Upper lobe of right lung (tissue), 1 donor: Measurements from ENCODE around the gene MORF4L2. TPM values are rescaled to one million over a fixed set of nuclear protein-coding genes. Genes with fewer than 3 reads are reported as not detected.
"Not testable (repeated sequence)": the region's sequence is repeated elsewhere in the genome, so short reads cannot be mapped to it uniquely, and the experiment has no call there.

ENCODE experiments used
- ATAC-seq: fragments of 200-7000 bp; cut with Tn5 transposase; one replicate; pipeline ENCODE4 v1.9.1; 2020; ENCODE audit warnings: mild to moderate bottlenecking, moderate library complexity
- DNase-seq: peaks from one replicate; pipeline ENCODE4 v3.0.0-alpha.2; 2020
- H3K27ac ChIP-seq: fragments of 200-600 bp; one replicate; pipeline ENCODE4 v1.8.0; 2022
- H3K27me3 ChIP-seq: fragments of 200-600 bp; one replicate; pipeline ENCODE4 v1.8.0; 2022; ENCODE audit warnings: mild to moderate bottlenecking
- H3K36me3 ChIP-seq: fragments of 200-600 bp; one replicate; pipeline ENCODE4 v1.8.0; 2022
- H3K4me1 ChIP-seq: fragments of 200-600 bp; one replicate; pipeline ENCODE4 v1.8.0; 2022
- H3K4me3 ChIP-seq: fragments of 200-600 bp; one replicate; pipeline ENCODE4 v1.8.0; 2022; ENCODE audit warnings: mild to moderate bottlenecking
- H3K9me3 ChIP-seq: fragments of 200-600 bp; one replicate; pipeline ENCODE4 v1.8.0; 2022
- intact Hi-C: fragments of 100-400 bp; cut with DNase I; formaldehyde crosslinking; loops from one replicate; pipeline ENCODE4 v1.11.0; 2022
- total RNA-seq: library from RNA; stranded (reverse); fragmentation: NEBNext Ultra II Directional; extraction: Animal tissue kit (Norgen Biotek cat#: 25700); gene quantifications from one replicate; pipeline ENCODE4 v1.2.1, GENCODE V29; 2021
- TF ChIP-seq, protein P1 (sequence below): fragments of 200-600 bp; IDR thresholded peaks from one replicate; pipeline ENCODE4 v1.8.0; 2022; ENCODE audit warnings: antibody characterized with exemption
- donor health status: DM: no; HTN: yes; CAD: no; lungs with severe emphysema.

MORF4L2 gene
- total RNA-seq, 1 donor from 2014 or later: 185 TPM

DNA sequence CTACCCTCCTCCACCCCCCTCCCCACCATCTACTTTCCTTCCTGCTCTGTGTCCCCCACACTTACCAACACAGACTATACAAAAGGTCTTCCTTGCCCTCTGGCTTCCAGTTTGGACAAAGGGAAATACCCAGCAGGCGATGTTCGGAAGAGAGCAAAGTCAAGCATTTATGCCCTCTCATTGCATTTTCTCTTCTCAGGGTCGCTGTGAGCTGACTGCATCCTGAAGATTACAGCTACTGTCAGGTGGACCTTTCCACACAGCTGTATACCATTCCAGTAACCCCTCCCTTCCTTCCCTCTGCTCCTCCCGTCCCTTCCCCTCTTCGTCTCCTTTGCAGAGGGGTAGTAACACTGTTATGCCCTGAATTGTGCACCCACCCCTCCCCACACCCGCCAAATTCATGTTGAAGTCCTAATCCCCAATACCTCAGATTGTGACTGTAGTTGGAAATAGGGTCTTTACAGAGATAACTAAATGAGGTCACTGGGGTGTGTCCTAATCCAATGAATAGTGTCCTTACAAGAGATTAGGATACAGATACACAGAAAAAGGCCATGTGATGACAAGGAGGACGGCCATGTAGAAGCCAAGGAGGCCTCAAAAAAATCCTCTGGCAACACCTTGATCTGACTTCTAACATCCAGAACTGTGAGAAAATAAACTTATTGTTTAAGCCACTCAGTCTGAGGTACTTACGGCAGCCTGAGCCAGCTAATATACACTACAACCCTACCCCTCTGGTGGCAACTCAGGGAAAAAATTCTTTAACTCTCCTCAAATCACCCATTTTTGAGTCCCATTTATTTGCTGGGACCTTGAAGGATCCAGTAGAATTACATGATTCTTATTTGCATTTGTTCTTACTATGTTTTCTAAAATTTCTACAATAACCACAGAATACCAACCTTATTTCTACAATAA lies 11.7 kb downstream of the MORF4L2 start:
- intact Hi-C loops: no loop called here
- H3K36me3 ChIP-seq: peaks cover 39% of the 10 kb centered on the region
- DNase-seq (no peak), ATAC-seq (no peak)
- H3K4me1 ChIP-seq: no peaks in the 10 kb centered on the region
- no peak overlapping the region for H3K27ac ChIP-seq
- H3K9me3 ChIP-seq: no peaks in the 10 kb centered on the region
- H3K27me3 ChIP-seq: no peaks in the 10 kb centered on the region
- TF ChIP-seq, protein P1, sequence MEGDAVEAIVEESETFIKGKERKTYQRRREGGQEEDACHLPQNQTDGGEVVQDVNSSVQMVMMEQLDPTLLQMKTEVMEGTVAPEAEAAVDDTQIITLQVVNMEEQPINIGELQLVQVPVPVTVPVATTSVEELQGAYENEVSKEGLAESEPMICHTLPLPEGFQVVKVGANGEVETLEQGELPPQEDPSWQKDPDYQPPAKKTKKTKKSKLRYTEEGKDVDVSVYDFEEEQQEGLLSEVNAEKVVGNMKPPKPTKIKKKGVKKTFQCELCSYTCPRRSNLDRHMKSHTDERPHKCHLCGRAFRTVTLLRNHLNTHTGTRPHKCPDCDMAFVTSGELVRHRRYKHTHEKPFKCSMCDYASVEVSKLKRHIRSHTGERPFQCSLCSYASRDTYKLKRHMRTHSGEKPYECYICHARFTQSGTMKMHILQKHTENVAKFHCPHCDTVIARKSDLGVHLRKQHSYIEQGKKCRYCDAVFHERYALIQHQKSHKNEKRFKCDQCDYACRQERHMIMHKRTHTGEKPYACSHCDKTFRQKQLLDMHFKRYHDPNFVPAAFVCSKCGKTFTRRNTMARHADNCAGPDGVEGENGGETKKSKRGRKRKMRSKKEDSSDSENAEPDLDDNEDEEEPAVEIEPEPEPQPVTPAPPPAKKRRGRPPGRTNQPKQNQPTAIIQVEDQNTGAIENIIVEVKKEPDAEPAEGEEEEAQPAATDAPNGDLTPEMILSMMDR: no peak
- H3K4me3 ChIP-seq: no peak overlapping the region

DNA sequence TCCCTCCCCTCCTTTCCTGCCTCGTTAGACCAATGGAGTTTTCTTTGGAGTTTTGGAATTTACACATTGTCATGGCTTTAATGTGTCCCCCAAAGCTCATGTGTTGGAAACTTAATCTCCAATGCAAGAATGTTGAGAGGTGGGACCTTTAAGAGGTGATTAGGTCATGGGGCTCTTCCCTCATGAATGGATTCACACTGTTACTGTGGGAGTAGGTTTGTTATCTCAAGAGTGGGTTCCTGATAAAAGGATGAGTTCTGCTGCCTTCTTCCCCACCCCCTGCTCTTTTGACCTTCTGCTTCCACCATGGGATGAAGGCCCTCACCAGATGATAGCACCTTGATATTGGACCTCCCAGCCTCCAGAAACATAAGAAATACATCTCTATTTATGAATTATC lies 16.8 kb downstream of the MORF4L2 start:
- H3K36me3 ChIP-seq: no peaks in the 10 kb centered on the region
- no peak overlapping the region for H3K27ac ChIP-seq
- intact Hi-C loops: no loop called here
- no peaks in the 10 kb centered on the region for H3K4me1 ChIP-seq
- H3K27me3 ChIP-seq: no peaks in the 10 kb centered on the region
- DNase-seq (no peak), ATAC-seq (no peak)
- TF ChIP-seq, protein P1: no peak
- no peak overlapping the region for H3K4me3 ChIP-seq
- no peaks in the 10 kb centered on the region for H3K9me3 ChIP-seq

- intact Hi-C loops: no loop called here
- H3K36me3 ChIP-seq: no peaks in the 10 kb centered on the region
- H3K27ac ChIP-seq: no peak overlapping the region
- TF ChIP-seq, protein P1: no peak
- no peaks in the 10 kb centered on the region for H3K9me3 ChIP-seq
- ATAC-seq (no peak), DNase-seq (no peak)
- no peaks in the 10 kb centered on the region for H3K4me1 ChIP-seq
- no peaks in the 10 kb centered on the region for H3K27me3 ChIP-seq
- H3K4me3 ChIP-seq: no peak overlapping the region
These were observed 20.0 kb downstream of the MORF4L2 start for GRCh38 chrX:103666202-103667107.

GRCh38 chrX:103663981-103664762 lies 22.3 kb downstream of the MORF4L2 start:
- TF ChIP-seq, protein P1: no peak
- H3K9me3 ChIP-seq: no peaks in the 10 kb centered on the region
- no peaks in the 10 kb centered on the region for H3K27me3 ChIP-seq
- H3K4me1 ChIP-seq: no peaks in the 10 kb centered on the region
- ATAC-seq (no peak), DNase-seq (no peak)
- no peaks in the 10 kb centered on the region for H3K36me3 ChIP-seq
- intact Hi-C loops: no loop called here
- no peak overlapping the region for H3K27ac ChIP-seq
- no peak overlapping the region for H3K4me3 ChIP-seq

- intact Hi-C loops, ATAC-seq, DNase-seq: not testable (repeated sequence)
These were observed 27.0 kb downstream of the MORF4L2 start for GRCh38 chrX:103659460-103659859.

More at GRCh38 chrX:103659460-103659859, 27.0 kb downstream of the MORF4L2 start:
- not testable (repeated sequence) for H3K4me1 ChIP-seq, H3K27ac ChIP-seq, H3K27me3 ChIP-seq, H3K36me3 ChIP-seq, H3K9me3 ChIP-seq, H3K4me3 ChIP-seq
